CD4-positive, alpha-beta T cell treated with Interleukin-1 beta for 1 hour (primary cell): ENCODE data around the gene RECQL5.
A peak's percentile ranks its signal among the peaks of the same experiment; 100 is the strongest.
"Not testable (repeated sequence)": the region's sequence is repeated elsewhere in the genome, so short reads cannot be mapped to it uniquely, and the experiment has no call there.

ENCODE experiments used
- DNase-seq, 2 donors: peaks; one replicate each; pipeline ENCODE4 v3.0.0-alpha.2; 2020 to 2022

Gene RECQL5

GRCh38 chr17:75614556-75615270, 52.2 kb downstream of the RECQL5 start:
- DNase-seq = no peak

GRCh38 chr17:75614006-75614405, 52.9 kb downstream of the RECQL5 start:
- DNase-seq = no peak

- DNase-seq = no peak
Observed at GRCh38 chr17:75612906-75613626, 53.9 kb downstream of the RECQL5 start.

DNA sequence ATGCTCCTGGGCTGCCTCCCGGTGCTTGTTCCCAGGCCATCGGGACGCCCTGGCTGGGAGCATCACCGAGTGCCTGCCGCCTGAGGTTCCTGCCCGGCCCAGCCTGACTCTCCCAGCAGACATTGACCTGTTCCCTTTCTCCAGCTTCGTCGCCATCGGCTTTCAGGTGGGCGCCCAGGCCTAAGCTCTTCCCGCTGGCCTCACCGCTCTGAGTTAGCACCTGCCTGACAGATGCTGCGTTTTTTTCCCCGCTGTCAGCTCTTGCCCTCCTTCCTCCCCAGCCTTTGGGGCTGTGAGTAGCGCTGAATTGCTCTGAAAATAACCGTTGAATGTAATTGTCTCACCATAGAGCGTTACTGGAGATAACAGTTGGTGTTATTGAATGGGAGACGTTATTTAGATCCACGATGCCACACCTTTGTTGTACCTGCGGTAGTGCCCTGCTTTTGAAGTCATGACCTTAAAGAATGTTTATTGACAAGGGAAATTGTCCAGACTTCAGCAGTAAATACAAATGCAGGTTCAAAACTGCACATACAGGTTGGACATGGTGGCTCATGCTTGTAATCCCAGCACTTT, 55.0 kb downstream of the RECQL5 start:
- DNase-seq = no peak

GRCh38 chr17:75610103-75610984, 56.6 kb downstream of the RECQL5 start:
- no peak for DNase-seq

DNA sequence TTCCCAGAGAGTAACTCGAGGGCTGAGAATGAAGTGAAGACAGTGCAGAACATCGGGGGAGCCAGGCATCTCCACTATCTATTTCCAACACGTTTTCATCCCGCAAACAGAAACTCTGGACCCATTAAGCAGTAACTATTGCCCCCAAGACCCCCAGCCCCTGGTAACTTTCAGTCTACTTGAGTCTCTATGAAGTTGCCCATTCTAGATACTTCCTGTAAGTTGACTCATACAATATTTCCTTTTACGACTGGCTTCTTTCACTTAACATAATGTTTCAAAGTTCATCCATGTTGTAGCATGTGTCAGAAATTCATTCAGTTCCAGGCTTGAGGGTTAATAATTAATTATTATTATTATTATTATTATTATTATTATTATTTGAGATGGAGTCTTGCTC, 59.9 kb downstream of the RECQL5 start:
- DNase-seq = no peak

DNA sequence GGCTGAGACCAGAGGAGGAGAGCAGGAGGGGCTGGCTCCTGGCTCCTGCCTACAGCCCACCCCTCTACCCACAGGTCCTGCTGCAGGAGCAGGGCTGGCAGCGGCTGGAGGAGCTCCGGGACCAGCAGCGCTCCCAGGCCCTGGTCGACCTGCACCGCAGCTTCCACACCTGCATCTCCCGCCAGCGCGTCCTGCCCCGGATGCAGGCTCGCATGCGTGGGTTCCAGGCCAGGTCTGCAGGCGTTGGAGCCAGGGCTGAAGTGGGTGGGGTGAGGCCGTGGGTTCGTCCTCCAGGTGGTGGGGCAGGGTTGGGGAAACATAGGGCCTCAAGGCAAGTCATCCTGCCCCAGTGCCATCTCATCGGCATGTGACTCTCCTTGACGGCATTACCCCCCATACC, 61.2 kb downstream of the RECQL5 start:
- no peak for DNase-seq

- DNase-seq = no peak
Observed at GRCh38 chr17:75604034-75604695, 62.8 kb downstream of the RECQL5 start.

DNA sequence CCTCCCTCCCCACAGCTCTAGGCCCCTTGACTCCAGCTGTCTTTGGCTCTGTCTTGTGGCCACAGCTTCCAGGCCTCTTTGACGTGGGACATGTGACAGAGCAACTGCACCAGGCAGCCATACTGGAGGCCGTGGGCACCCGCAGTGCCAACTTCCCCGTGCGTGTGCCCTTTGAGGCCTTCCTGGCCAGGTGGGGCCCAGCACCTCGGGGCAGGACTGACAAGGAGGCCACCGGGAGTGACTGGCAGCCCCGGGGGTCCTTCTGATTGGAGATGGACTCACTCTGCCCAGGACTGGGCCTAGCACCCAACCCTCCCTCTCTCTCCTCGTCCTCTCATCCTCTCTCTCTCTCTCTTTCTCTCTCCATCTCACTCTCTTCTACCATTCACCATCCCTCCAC, 63.8 kb downstream of the RECQL5 start:
- DNase-seq = no peak

DNA sequence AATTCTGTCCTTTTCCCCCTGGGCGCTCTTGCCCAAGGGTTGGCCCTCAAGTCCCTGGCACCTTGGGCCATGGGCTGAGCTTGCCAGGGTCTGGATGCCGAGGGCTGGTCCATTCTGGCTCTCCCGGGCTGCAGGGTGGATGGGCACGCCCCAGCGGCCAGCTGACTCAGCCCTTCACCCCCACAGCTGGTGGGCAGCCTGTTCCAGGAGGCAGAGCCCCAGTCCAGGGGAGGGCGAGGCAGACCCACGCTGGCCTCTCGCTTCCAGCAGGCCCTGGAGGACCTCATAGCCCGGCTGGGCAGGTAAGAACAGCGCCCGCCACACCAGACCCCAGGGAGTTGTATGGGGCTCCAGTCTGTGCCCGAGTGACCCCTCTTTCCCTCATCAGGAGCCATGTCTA, 64.3 kb downstream of the RECQL5 start:
- no peak for DNase-seq

DNA sequence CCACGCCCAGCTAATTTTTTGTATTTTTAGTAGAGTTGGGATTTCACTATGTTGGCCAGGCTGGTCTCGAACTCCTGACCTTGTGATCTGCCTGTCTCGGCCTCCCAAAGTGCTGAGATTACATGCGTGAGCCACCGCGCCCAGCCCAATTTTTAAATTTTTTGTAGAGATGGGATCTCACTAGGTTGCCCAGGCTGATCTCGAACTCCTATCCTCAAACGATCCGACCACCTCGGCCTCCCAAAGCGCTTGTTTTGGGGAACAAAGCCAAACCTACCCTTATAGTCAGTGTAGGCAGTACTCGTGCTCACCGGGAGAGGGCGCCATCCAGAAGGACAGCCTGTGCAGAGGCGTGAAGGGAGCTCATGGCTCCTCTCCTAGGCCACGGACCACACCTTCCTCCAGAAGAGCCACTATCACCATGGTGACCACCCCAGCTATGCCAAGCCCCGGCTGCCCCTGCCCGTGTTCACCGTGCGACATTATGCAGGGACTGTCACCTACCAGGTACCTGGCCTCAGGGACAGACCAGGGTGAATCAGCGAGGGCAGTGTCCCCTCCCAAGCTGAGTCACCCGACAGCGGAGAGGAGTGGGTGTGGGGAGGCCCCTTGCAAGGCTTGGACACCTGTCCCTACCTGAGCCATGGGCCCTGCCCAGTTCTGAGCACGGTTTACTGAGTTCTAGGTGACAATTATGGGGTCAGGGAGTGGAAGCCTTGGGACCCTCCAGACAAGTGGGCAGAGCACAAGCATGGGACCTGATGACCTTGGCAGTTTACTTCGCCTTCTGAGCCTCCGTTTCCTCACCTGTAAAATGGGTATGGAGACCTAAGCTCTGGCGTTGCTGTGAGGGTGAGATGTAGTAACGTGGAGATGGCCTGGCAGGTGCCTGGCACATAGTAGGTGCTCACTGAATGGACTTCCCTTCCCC, 65.6 kb downstream of the RECQL5 start:
- DNase-seq = peak; percentile 56 to 63

DNA sequence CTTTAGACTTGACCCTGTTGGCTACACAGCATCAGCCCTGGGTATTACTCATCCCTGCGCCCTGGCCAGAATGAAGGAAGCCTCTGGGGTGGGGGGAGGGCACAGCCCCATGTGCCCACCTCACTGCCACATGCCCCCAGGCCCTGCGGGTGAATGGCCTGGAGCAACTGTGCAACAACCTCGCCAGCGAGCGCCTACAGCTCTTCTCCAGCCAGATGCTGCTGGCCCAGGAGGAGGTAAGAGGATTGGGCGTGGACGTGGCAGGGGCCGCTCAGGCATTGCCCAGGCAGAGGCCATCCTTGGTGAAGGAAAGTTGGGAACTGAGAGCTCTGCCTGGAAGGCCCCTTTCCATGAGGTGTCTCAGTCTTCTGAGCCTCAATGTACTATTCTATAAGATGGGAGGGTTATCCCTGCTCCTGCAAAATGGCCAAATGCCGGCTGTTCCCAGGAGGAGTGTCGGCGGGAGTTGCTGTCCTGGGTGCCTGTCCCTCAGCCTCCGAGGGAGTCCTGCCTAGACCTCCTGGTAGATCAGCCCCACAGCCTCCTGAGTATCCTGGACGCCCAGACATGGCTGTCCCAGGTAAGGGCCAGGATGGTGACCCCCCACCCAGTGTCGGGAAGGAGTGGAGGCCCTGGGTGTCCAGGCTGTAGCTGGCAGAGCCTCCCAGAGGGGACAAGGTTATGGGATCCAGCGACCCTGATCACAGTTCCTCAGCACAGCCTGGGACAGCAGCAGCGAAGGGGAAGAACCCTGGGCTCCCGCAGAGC, 70.5 kb downstream of the RECQL5 start:
- DNase-seq = no peak

DNA sequence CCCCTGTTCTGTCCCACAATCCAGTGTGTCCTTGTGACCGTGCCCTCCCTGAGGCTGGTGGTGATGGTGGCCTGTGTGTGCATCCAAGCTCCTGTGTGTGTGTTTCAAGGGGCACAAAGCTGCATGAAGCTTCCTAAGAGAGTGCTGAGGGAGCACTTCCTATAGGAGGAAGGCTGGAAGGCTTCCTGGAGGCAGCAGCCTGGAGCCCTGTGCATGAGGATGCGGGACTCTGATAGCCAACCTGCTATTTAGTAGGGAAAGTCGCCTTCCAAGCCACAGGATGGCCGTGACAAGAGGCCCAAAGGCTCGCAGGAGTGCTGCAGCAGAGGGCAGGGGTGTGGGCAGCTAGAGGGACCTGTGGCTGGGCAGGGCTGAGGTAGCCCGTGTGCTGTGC, 71.0 kb downstream of the RECQL5 start:
- no peak for DNase-seq

DNA sequence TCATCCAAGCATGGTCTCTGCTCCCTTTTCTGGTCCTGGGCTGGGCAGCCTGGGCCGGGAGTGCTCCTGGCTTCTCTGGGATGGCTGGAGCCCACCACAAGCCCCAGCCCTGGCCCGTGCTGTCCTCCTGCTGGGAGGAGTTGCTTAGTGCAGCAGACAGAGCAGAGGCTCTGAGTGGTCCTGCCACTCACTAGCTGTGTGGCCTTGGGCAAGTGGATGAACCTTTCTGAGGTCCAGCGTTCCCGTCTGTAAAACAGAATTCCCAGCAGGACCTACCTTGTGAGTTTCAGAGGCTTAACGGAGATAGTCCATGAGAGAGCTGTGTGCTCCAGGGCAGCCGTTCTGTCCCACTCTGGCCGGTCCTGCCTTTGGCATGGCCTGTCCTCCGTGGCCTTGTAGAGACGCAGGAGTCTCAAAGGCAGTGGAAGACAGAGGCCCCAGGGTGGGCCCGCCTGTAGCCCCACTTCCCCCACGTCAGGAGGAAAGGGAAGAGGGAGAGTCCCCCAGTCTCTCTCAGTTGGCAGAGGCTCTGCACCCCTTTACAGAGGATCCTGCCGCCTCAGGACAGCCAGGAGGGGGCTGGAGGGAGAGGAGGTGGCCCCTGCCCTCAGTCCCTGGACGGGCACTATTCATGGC, 71.6 kb downstream of the RECQL5 start:
- DNase-seq = no peak

DNA sequence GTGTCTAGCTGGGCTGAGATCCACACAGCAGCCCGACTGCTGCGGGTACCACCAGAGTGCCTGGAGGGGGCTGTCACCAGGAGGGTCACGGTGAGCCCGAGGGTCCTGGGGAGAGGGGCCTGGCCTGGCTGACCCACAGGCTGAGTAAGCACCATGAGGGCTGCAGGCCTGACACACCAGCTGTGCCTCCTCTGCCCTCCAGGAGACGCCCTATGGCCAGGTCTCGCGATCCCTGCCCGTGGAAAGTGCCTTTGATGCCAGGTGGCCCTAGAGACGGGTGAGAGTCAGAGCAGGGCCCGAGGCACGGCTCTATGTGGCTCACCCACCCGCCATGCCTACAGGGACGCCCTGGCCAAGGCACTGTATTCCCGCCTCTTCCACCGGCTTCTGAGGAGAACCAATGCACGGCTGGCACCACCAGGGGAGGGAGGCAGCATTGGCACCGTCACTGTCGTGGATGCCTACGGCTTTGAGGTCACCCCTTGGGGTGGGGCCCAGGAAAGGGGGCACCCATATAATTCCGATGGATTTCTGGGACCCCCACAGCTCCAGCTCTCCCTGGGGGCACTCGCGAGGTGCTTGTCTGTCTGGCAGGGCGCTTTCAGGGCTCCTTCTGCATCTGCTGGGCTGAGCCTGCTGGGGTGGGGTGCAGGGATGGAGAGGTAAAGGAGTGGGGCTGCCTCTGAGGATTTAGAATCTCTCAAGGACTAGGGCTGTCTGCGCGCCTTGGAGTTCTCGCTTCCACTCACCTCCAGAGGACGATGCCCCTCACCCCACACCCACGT, 72.3 kb downstream of the RECQL5 start:
- no peak for DNase-seq

DNA sequence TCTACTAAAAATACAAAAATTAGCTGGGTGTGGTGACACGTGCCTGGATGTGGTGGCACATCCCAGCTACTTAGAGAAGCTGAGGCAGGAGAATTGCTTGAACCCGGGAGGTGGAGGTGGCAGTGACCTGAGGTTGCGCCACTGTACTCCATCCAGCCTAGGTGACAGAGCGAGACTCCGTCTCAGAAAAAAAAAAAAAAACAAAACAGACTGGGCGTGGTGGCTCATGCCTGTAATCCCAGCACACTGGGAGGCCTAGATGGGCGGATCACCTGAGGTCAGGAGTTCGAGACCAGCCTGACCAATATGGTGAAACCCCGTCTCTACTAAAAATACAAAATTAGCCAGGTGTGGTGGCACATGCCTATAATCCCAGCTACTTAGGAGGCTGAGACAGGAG, 73.5 kb downstream of the RECQL5 start:
- DNase-seq = not testable (repeated sequence)

DNA sequence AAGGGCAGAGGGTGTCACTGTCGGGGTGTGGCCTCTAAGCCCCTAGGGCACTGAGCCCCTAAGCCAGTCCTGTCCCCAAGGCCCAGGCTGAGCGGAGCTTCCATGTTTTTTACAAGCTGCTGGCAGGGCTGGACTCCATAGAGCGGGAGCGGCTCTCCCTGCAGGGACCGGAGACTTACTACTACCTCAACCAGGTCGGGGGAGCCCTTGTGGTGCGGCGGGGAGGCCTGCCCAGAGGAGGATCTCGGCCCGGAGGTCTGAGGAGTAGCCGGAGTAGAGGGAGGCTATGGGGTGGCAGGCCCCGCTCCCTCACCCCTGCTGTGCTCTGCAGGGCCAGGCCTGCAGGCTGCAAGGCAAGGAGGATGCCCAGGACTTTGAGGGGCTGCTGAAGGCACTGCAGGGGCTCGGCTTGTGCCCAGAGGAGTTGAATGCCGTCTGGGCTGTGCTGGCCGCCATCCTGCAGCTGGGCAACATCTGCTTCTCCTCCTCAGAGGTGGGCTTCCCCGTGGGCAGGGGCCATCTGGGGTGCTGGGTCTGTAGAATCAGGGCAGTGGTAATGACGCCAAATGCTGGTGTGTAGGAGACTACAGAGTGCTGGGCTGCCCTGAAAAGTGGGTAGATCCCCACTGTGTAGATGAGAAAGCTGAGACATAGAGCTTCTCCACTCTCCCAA, 74.5 kb downstream of the RECQL5 start:
- DNase-seq = no peak

GRCh38 chr17:75591722-75592302, 75.1 kb downstream of the RECQL5 start:
- no peak for DNase-seq
